SU-DHL-6 (cell line): ENCODE results near the gene PLB1.

Experiments
- H2AFZ ChIP-seq: fragments of 200-600 bp; sonication (generic); 2 replicates; pipeline ENCODE4 v1.6.1; 2014; ENCODE audit warnings: low read depth, mild to moderate bottlenecking, moderate library complexity, mixed read lengths, antibody characterized with exemption, low read length; ENCODE audit not compliant: severe bottlenecking
- H3F3A ChIP-seq: fragments of 200-600 bp; shearing (Covaris generic); 2 replicates; pipeline ENCODE4 v1.6.0; 2016; ENCODE audit warnings: antibody characterized with exemption, mild to moderate bottlenecking; ENCODE audit not compliant: insufficient read depth
- H3K27ac ChIP-seq: fragments of 200-600 bp; sonication (generic); 2 replicates; pipeline ENCODE4 v1.5.1; 2016; ENCODE audit warnings: low read depth, mild to moderate bottlenecking, low read length, moderate library complexity, mixed read lengths
- H3K27me3 ChIP-seq: fragments of 200-600 bp; sonication (generic), shearing (Covaris generic); 2 replicates; pipeline ENCODE4 v1.6.0; 2014; ENCODE audit warnings: mild to moderate bottlenecking, low read length
- H3K36me3 ChIP-seq: fragments of 200-600 bp; sonication (generic); 2 replicates; pipeline ENCODE4 v1.6.1; 2014; ENCODE audit warnings: mild to moderate bottlenecking, low read length, mixed read lengths
- H3K4me2 ChIP-seq: fragments of 300-600, 200-600 bp; shearing (Covaris generic), sonication (generic); 2 replicates; pipeline ENCODE4 v1.6.0; 2014; ENCODE audit warnings: low read length, low read depth, mild to moderate bottlenecking; ENCODE audit not compliant: poor library complexity, severe bottlenecking
- H3K4me3 ChIP-seq: fragments of 200-600 bp; sonication (generic); 2 replicates; pipeline ENCODE4 v1.5.1; 2014; ENCODE audit warnings: antibody characterized with exemption, low read length, mild to moderate bottlenecking, mixed read lengths; ENCODE audit not compliant: insufficient read depth, poor library complexity, severe bottlenecking
- H3K79me2 ChIP-seq: fragments of 200-600 bp; sonication (generic); 2 replicates; pipeline ENCODE4 v1.6.1; 2014; ENCODE audit warnings: mild to moderate bottlenecking, low read length, moderate library complexity; ENCODE audit not compliant: insufficient read depth
- H3K9ac ChIP-seq: fragments of 200-600 bp; sonication (generic); 2 replicates; pipeline ENCODE4 v1.7.0; 2014; ENCODE audit warnings: mild to moderate bottlenecking, low read length
- H3K9me2 ChIP-seq: fragments of 200-600 bp; sonication (generic); replicated peaks from 2 replicates; pipeline ENCODE4 v1.6.1; 2014; ENCODE audit warnings: low read length; ENCODE audit not compliant: insufficient read depth
- H3K9me3 ChIP-seq: fragments of 200-600 bp; sonication (generic); 2 replicates; pipeline ENCODE4 v1.6.1; 2014; ENCODE audit warnings: low read length, mixed read lengths; ENCODE audit not compliant: insufficient read depth
- H4K20me1 ChIP-seq: fragments of 200-600 bp; sonication (generic); 2 replicates; pipeline ENCODE4 v1.6.1; 2014; ENCODE audit warnings: low read depth, mild to moderate bottlenecking, antibody characterized with exemption, low read length, moderate library complexity, mixed read lengths
- EZH2phosphoT487 ChIP-seq: fragments of 200-600 bp; sonication (generic), shearing (Covaris generic); conservative IDR thresholded peaks from 2 replicates; pipeline ENCODE4 v1.6.1; 2018; ENCODE audit warnings: mild to moderate bottlenecking, antibody characterized with exemption, low read length, moderate library complexity, mixed read lengths
- TF ChIP-seq, protein P1 (sequence below): fragments of 200-600 bp; sonication (generic); IDR thresholded peaks from one replicate; pipeline ENCODE4 v1.5.1; 2017; ENCODE audit warnings: antibody characterized with exemption, mild to moderate bottlenecking, low read length, moderate library complexity; ENCODE audit not compliant: insufficient read depth, poor library complexity, severe bottlenecking

PLB1 gene

DNA sequence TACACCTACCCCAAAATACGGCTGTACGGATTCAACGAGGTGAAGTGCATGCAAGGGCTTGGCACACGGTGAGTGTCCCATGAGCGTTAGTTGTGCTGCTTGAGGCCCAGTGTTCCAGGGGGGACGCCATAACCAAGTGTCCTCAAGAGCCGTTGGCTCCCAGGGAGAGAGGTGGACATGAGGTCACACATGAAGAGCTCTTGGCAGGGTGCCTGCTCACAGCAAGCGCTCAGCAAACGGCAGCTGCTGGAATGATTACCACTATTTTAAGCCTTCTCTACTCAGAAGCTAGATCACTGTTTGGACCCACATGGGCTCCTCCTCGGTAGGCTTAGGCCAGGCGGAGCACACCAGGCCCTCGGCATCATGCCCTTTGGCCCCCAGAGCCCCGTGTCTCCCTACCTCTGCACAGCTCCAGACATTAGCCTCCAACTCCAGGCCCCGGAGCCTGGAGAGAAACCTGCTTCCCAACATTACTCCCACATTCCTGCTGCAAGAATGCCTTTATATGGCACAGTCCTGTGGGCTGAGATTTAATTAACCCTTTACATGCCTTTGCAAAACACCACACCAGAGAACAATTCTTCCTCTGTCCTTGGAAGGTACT, 187.3 kb downstream of the PLB1 start:
- Histone ChIP-seq H2AFZ (no peak overlapping the region), H3F3A (no peaks in the 10 kb centered on the region), H3K4me2 (no peak overlapping the region), H3K9me3 (no peaks in the 10 kb centered on the region), H3K9me2 (no peaks in the 10 kb centered on the region), H3K36me3 (no peaks in the 10 kb centered on the region), H3K9ac (no peak overlapping the region), H4K20me1 (no peaks in the 10 kb centered on the region), H3K4me3 (no peak overlapping the region), H3K27ac (no peak overlapping the region), H3K27me3 (no peaks in the 10 kb centered on the region; the same call in 1 of the 2 replicates), H3K79me2 (no peaks in the 10 kb centered on the region)
- TF ChIP-seq, protein P1, sequence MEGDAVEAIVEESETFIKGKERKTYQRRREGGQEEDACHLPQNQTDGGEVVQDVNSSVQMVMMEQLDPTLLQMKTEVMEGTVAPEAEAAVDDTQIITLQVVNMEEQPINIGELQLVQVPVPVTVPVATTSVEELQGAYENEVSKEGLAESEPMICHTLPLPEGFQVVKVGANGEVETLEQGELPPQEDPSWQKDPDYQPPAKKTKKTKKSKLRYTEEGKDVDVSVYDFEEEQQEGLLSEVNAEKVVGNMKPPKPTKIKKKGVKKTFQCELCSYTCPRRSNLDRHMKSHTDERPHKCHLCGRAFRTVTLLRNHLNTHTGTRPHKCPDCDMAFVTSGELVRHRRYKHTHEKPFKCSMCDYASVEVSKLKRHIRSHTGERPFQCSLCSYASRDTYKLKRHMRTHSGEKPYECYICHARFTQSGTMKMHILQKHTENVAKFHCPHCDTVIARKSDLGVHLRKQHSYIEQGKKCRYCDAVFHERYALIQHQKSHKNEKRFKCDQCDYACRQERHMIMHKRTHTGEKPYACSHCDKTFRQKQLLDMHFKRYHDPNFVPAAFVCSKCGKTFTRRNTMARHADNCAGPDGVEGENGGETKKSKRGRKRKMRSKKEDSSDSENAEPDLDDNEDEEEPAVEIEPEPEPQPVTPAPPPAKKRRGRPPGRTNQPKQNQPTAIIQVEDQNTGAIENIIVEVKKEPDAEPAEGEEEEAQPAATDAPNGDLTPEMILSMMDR: no peak
- TF ChIP-seq EZH2phosphoT487: no peak

DNA sequence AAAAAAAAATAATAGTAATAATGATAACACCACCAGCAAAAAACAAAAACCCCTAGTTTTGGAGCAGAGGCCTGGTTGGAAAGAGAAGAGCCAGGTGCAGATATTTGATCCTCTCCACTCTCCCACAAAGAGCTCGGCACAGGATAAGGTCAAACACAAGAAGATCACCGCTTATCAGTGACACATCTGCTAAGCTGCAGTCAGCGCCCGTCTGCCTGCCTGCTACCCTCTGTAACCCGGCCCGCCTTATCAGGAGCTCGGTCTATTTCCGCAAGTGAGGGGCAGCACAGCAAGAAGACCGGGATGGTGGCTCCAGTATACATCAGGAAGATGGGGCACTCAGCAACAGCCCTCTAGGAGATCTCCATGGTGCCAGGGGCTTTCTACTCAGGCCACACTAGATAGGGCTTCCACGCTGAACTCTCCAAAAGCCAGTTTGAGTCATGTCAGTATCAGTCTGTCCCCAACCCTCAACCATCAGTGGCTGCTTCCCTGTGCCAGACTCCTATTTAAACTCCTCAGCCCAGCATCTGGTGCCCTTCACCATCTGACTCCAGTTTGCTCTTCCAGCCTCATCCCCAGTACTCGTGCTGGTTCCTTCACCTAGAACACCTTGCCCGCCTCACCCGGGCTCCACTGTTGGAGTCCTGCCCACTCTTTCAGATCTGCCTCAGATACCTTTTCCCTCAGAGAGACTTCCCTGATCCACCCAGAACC, 188.4 kb downstream of the PLB1 start:
- TF ChIP-seq, protein P1: no peak
- TF ChIP-seq EZH2phosphoT487: no peak
- Histone ChIP-seq H3K27ac (no peak overlapping the region), H3K9me2 (no peaks in the 10 kb centered on the region), H3K9me3 (no peaks in the 10 kb centered on the region), H3K79me2 (no peaks in the 10 kb centered on the region), H3K4me3 (no peak overlapping the region), H4K20me1 (no peaks in the 10 kb centered on the region), H3F3A (no peaks in the 10 kb centered on the region), H2AFZ (no peak overlapping the region), H3K9ac (no peak overlapping the region), H3K36me3 (no peaks in the 10 kb centered on the region), H3K4me2 (no peak overlapping the region), H3K27me3 (no peaks in the 10 kb centered on the region; the same call in 1 of the 2 replicates)

- no peak overlapping the region for H3K9ac ChIP-seq
- H3K9me3 ChIP-seq: no peaks in the 10 kb centered on the region
- no peaks in the 10 kb centered on the region for H3K9me2 ChIP-seq
- no peaks in the 10 kb centered on the region for H3K36me3 ChIP-seq
- no peak overlapping the region for H2AFZ ChIP-seq
- no peak overlapping the region for H3K27ac ChIP-seq
- H3K27me3 ChIP-seq: no peaks in the 10 kb centered on the region; the same call in 1 of the 2 replicates
- H4K20me1 ChIP-seq: no peaks in the 10 kb centered on the region
- no peak overlapping the region for H3K4me3 ChIP-seq
- H3K4me2 ChIP-seq: no peak overlapping the region
- TF ChIP-seq, protein P1: no peak
- no peak for TF ChIP-seq EZH2phosphoT487
- no peaks in the 10 kb centered on the region for H3K79me2 ChIP-seq
- no peaks in the 10 kb centered on the region for H3F3A ChIP-seq
Observed at GRCh38 chr2:28687171-28687570, 191.3 kb downstream of the PLB1 start.
